Heart right ventricle (tissue), 16 donors: Measurements from ENCODE around the gene CHD6. TPM values are rescaled to one million over a fixed set of nuclear protein-coding genes. Genes with fewer than 3 reads are reported as not detected.

Source experiments
- ATAC-seq, 8 donors: fragments of 200-7000 bp; cut with Tn5 transposase; one replicate each; pipeline ENCODE4 v1.9.1; 2020; ENCODE audit warnings: mild to moderate bottlenecking in 8 of 8, moderate library complexity in 8 of 8, moderate number of reproducible peaks in 1 of 8
- DNase-seq, 2 donors: peaks; one replicate each; pipeline ENCODE4 v3.0.0-alpha.2; 2020
- H3K27ac ChIP-seq, 10 donors: fragments of 200-600 bp; sonication (generic) in 2 of 10; one replicate each; pipeline versions ENCODE4 v1.5.0 to v1.8.0; 2020 to 2022; ENCODE audit warnings: mild to moderate bottlenecking in 3 of 10
- H3K27me3 ChIP-seq, 7 donors: fragments of 200-600 bp; one replicate each; pipeline ENCODE4 v1.8.0; 2021 to 2022; ENCODE audit warnings: mild to moderate bottlenecking in 2 of 7
- H3K36me3 ChIP-seq, 9 donors: fragments of 200-600 bp; sonication (generic) in 1 of 9; one replicate each; pipeline versions ENCODE4 v1.5.0 to v1.8.0; 2020 to 2022; ENCODE audit warnings: mild to moderate bottlenecking in 2 of 9
- H3K4me1 ChIP-seq, 9 donors: fragments of 200-600 bp; sonication (generic) in 1 of 9; one replicate each; pipeline versions ENCODE4 v1.5.0 to v1.8.0; 2020 to 2022; ENCODE audit warnings: mild to moderate bottlenecking in 4 of 9
- H3K4me3 ChIP-seq, 10 donors: fragments of 200-600 bp; sonication (generic) in 2 of 10; one replicate each; pipeline versions ENCODE4 v1.5.0 to v1.8.0; 2020 to 2022; ENCODE audit warnings: mild to moderate bottlenecking in 7 of 10, moderate library complexity in 2 of 10
- H3K9me3 ChIP-seq, 11 donors: fragments of 200-600 bp in 10 of 11; sonication (generic) in 2 of 11; one replicate each; pipeline versions ENCODE4 v1.5.0 to v1.8.0; 2013 to 2022; ENCODE audit warnings: mild to moderate bottlenecking in 2 of 11, control low read depth in 1 of 11, moderate library complexity in 1 of 11
- CTCF ChIP-seq, 9 donors: fragments of 200-600 bp; sonication (generic) in 2 of 9; IDR thresholded peaks; one replicate each; pipeline versions ENCODE4 v1.5.0 to v1.8.0; 2021 to 2022; ENCODE audit warnings: antibody characterized with exemption in 9 of 9, mild to moderate bottlenecking in 5 of 9, moderate library complexity in 1 of 9
- WGBS, 2 donors: extraction: QIAGEN DNeasy Blood & Tissue Kit; methylation state at CpG; one replicate each; pipeline ENCODE4 v1.1.7; 2013; ENCODE audit warnings: inconsistent platforms in 1 of 2; 5-methylcytosine and 5-hydroxymethylcytosine counted together
- intact Hi-C, 10 donors: fragments of 100-400 bp; cut with DNase I; formaldehyde crosslinking; loops; one replicate each; pipeline versions ENCODE4 v1.11.1 to v1.14.2; 2022
- polyA plus RNA-seq, 2 donors: library from polyadenylated mRNA; stranded (reverse); fragments of 200-250 nt; gene quantifications; one replicate each; pipeline ENCODE4 v1.2.3, GENCODE V29; 2013
- total RNA-seq, 10 donors: library from RNA; stranded (reverse); fragmentation: NEBNext Ultra II Directional in 3 of 10; extraction: Animal tissue kit (Norgen Biotek cat#: 25700) in 3 of 10; gene quantifications; one replicate each; pipeline versions ENCODE4 v1.2.1 to v1.2.4, GENCODE V29; 2021 to 2023
- donor health status: Arrhythmogenic right ventricular cardiomyopathy.
- donor health status: ischemic (EF 13 %, LVEDD 7.1; RV severe dilation, severe dysfunction).
- donor health status: healthy with polysubstance abuse.
- donor health status: DM: no; HTN: yes; CAD: no.
- donor health status: DM: no; HTN: no; CAD: no.
- donor health status: ischemic (EF 25% LVEDD 6.9; RV normal size, moderate dysfunction).
- donor health status: ischemic (EF 25% LVEDD 5.7; RV mildly dilated, moderate dysfunction).
- donor health status: healthy.
- donor health status: DM: yes; HTN: yes; CAD: no.
- donor health status: Ischemic cardiomyopathy.
- donor health status: ischemic (EF 35%, LVEDD 5.7; RV mildly dilated, moderate dysfunction).
- donor health status: nonischemic (EF 11% LVEDD 7.7; RV severe dilation, severe dysfunction).
- donor health status: DM: yes; HTN: yes; CAD: no.
- donor health status: PGD.
- donor health status: ischemic (EF 29% LVEDD 5.4; RV normal size, mild dysfunction).
- donor health status: nonischemic (EF 23%, LVEDD 6.1; RV moderate dilation, normal function).

The CHD6 gene
- total and polyA plus RNA-seq, 12 donors, result 3.0 to 52.9 (median 39.5) TPM

GRCh38 chr20:41352106-41352505, 266.1 kb downstream of the CHD6 start:
- no peaks in the 10 kb centered on the region for H3K27me3 ChIP-seq
- no peak for DNase-seq
- intact Hi-C loops, result no loop called here
- WGBS, 2 donors, result 77 to 85% methylated on average over 4 of the region's 4 CpGs
- ATAC-seq, result no peak
- peaks cover 0 to 79% (median 33%) of the 10 kb centered on the region in 9 donors for H3K36me3 ChIP-seq
- no peak overlapping the region for H3K27ac ChIP-seq
- peak in 1 of 9 donors; percentile 11 for TF ChIP-seq CTCF (IDR thresholded peaks at IDR 0.05)
- no peaks in the 10 kb centered on the region for H3K9me3 ChIP-seq
- no peak overlapping the region for H3K4me3 ChIP-seq
- peaks cover 0 to 5% (median 0%) of the 10 kb centered on the region in 9 donors for H3K4me1 ChIP-seq
